Measurements from ENCODE around the gene PPP1R10. TPM values are rescaled to one million over a fixed set of nuclear protein-coding genes. Genes with fewer than 3 reads are reported as not detected.

PPP1R10 gene
- total and polyA plus RNA-seq, 2 of the 13 experiments (the other 11 are each of a cell fraction or from before 2014, with no cell fraction given) = 26.3 to 38.4 TPM

GRCh38 chr6:30616811-30617564, at the start of gene PPP1R10 (continued):
- TF ChIP-seq ZNF280D (CRISPR knock-in tag; IDR thresholded peaks at IDR 0.05) (no peak), ZNF530 (CRISPR knock-in tag; IDR thresholded peaks at IDR 0.05; ENCODE audit: low read depth) (peak; percentile 72; the same call in 1 of the 2 replicates), ZNF318 (CRISPR knock-in tag; IDR thresholded peaks at IDR 0.05) (peak; percentile 58; the same call in 1 of the 2 replicates), ZNF83 (CRISPR knock-in tag; IDR thresholded peaks at IDR 0.05; ENCODE audit: borderline replicate concordance) (0 out of 2 replicates have a peak, but pooled peaks have one; percentile 87), HES4 (CRISPR knock-in tag; IDR thresholded peaks at IDR 0.05; ENCODE audit: borderline replicate concordance) (no peak), ZNF275 (CRISPR knock-in tag; IDR thresholded peaks at IDR 0.05; ENCODE audit: borderline replicate concordance) (peak; percentile 81; the same call in 1 of the 2 replicates), ZNF296 (CRISPR knock-in tag; conservative IDR thresholded peaks at IDR 0.05) (0 out of 2 replicates have a peak, but pooled peaks have one; percentile 46), PHF5A (CRISPR knock-in tag; IDR thresholded peaks at IDR 0.05; ENCODE audit: low read depth, unreplicated experiment) (peak; percentile 8), USF2 (IDR thresholded peaks at IDR 0.05; ENCODE audit: low read depth, low read length) (peak; percentile 36; the same call in 1 of the 2 replicates), USF2 (CRISPR knock-in tag; IDR thresholded peaks at IDR 0.05; ENCODE audit: borderline replicate concordance) (peak; percentile 83), NFE2 (CRISPR knock-in tag; IDR thresholded peaks at IDR 0.05) (no peak; the same call in 1 of the 2 replicates), ARID2 (CRISPR knock-in tag; IDR thresholded peaks at IDR 0.05; ENCODE audit: borderline replicate concordance) (peak; percentile 21; the same call in 1 of the 2 replicates), KLF11 (CRISPR knock-in tag; IDR thresholded peaks at IDR 0.05) (no peak)
